WTC11 (cell line): ENCODE results near the gene OR4S1.
"Not testable (repeated sequence)": the region's sequence is repeated elsewhere in the genome, so short reads cannot be mapped to it uniquely, and the experiment has no call there.

ENCODE experiments used
- AFF4 ChIP-seq: sonication (generic); formaldehyde crosslinking; IDR thresholded peaks from 2 replicates; pipeline ENCODE4 v1.8.1; 2023; ENCODE audit warnings: mild to moderate bottlenecking, missing genetic modification reagents, borderline replicate concordance
- ATF2 ChIP-seq: sonication (generic); formaldehyde crosslinking; IDR thresholded peaks from 2 replicates; pipeline ENCODE4 v1.8.1; 2022; ENCODE audit warnings: low read depth, missing genetic modification reagents, borderline replicate concordance
- CTCF ChIP-seq: fragments of 200-600 bp; IDR thresholded peaks from 2 replicates; pipeline ENCODE4 v1.8.0; 2022; ENCODE audit warnings: antibody characterized with exemption
- STAT6 ChIP-seq: sonication (generic); formaldehyde crosslinking; conservative IDR thresholded peaks from 2 replicates; pipeline ENCODE4 v1.8.1; 2023; ENCODE audit warnings: mild to moderate bottlenecking, low read depth, missing genetic modification reagents, moderate library complexity
- USF1 ChIP-seq: sonication (generic); formaldehyde crosslinking; IDR thresholded peaks from 2 replicates; pipeline ENCODE4 v1.8.0; 2022; ENCODE audit warnings: mild to moderate bottlenecking, missing genetic modification reagents
- ZNF121 ChIP-seq: sonication (generic); formaldehyde crosslinking; IDR thresholded peaks from 2 replicates; pipeline ENCODE4 v1.8.0; 2023; ENCODE audit warnings: missing genetic modification reagents

GRCh38 chr11:48319813-48320212 is 13.8 kb downstream of the OR4S1 start:
- not testable (repeated sequence) for TF ChIP-seq ZNF121 (CRISPR knock-in tag); STAT6; ATF2 (CRISPR knock-in tag); CTCF; AFF4; USF1
